RPMI7951 (cell line): Measurements from ENCODE around the gene MYO7A. TPM values are rescaled to one million over a fixed set of nuclear protein-coding genes. Genes with fewer than 3 reads are reported as not detected.

Experiments used
- DNase-seq: peaks from one replicate; pipeline ENCODE4 v3.0.0-alpha.2; 2012; ENCODE audit warnings: low read depth
- total RNA-seq: library from RNA; depleted of rRNA; stranded (reverse); fragments of >200 nt; shearing (Covaris generic); gene quantifications from 2 replicates; pipeline ENCODE4 v1.2.3, GENCODE V29; 2014

The MYO7A gene
- total RNA-seq, 1 experiment from 2014 or later, result 0.36 TPM

DNA sequence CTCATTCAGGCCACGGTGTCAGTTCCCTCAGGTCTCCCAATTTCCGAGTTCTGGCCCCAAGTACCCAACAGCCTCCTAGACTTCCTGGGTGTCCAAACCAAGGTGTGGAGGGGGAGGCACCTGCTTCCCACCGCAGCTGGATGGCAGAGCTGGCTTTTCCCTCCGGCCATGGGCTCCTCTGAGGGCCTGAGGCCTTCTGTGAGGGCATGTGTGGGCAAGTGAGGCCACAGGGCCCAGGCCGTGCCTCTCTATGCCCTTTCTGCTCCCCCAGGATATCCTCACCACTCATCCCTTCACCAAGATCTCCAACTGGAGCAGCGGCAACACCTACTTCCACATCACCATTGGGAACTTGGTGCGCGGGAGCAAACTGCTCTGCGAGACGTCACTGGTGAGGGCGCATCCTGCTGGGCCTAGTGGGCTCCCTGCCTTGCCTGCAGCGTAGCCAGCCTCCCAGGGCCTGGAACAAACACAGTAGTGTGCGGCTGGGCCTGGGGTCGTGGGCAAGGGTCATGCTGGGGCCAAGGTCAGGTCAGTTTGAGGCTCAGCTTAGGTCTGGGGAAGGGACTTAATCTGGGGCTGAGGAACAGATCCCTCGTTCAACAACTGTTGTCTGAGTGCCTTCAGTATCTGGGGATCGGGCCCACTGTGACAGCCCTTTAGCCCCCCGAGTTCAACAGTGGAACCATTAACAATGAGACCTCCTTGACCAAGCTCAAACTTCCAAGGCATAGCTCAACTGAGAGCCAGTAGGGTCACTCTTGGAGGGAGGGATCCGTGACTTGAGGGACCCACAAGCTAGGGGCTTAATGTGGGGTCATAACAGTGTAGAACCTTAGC is 85.8 kb downstream of the MYO7A start:
- no peak for DNase-seq

DNA sequence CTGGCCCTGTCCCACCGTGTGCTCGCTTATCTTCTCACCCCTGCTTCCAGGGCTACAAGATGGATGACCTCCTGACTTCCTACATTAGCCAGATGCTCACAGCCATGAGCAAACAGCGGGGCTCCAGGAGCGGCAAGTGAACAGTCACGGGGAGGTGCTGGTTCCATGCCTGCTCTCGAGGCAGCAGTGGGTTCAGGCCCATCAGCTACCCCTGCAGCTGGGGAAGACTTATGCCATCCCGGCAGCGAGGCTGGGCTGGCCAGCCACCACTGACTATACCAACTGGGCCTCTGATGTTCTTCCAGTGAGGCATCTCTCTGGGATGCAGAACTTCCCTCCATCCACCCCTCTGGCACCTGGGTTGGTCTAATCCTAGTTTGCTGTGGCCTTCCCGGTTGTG is 86.5 kb downstream of the MYO7A start:
- no peak for DNase-seq

DNA sequence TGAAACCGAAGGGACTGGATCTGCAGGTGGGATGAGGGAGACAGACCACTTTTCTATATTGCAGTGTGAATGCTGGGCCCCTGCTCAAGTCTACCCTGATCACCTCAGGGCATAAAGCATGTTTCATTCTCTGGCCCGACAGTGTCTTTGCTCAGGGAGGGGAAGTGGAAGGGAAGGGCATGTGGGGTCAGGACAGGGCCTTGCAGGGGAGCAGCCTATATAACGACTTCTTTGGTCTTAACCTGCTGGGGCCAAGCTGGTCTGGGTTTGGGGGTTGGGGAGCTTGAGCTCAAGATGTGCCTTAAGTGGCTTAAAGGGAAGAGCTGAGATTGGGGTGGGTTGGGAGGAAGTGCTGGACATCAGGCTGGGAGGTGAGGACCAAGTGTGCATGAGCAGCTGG is 87.1 kb downstream of the MYO7A start:
- DNase-seq, result no peak

DNA sequence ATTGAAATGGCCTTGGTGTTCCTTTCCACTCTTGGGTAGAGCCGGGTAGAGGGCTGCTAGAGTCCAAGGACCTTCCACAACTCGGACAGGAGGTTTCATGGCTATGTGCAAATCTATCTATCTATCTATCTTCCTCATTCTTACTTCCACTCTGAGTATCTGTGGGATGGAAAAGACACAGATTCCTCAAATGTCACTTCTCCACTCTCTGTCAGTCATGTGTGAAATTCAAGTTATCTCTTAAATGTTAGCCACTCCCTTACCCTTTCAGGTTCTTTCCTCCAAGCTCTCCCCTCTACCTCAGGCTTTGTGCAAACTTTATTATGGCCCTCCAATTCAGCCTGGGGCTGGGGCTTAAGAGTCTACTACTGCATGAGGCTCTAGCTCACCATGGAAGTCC is 89.1 kb downstream of the MYO7A start:
- no peak for DNase-seq

DNA sequence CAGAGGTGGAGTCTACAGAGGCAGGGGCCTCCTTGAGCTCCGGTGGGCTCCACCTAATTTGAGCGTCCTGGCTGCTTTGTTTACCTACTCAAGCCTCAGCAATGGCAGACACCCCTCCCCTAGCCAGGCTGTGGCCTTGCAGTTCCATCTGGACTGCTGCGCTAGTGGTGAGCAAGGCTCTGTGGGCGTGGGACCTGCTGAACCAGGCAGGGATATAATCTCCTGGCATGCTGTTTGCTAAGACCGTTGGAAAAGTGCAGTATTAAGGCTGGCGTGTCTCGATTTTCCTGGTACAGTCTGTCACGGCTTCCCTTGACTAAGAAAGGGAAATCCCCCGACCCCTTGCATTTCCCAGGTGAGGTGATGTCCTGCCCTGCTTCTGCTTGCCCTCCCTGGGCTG is 95.8 kb downstream of the MYO7A start:
- no peak for DNase-seq

DNA sequence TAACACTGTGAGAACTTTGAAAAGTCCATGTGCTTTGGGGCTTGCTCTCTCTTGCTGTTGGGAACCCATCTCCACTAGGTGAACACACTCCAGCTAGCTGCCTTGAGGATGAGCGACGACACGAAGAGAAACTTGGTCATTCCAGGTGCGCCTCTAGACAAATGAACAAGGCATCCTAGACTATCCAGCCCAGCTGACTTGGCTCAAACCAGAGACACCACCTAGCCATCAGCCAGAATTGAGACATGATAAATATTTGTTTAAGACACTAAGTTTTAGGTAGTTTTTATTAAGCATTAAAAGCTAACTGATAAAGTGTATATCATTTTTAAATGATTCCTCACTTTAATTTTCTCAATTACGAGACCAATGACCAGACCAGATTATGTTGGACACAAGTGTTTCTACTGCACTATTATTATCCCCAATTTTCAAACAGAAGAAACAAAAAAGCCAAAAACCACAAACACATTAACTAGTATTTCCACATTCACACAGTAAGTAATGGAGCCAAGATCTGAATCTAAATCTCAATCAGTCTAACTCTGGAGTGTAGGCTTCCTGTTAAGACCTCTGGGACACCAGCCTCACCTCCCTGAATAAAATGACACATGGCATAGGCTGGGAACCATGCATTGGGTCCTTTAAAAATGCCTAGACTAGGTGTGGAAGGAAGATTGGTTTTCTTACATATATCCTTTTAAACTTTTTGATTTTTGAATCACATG is 103.0 kb downstream of the MYO7A start:
- no peak for DNase-seq

DNA sequence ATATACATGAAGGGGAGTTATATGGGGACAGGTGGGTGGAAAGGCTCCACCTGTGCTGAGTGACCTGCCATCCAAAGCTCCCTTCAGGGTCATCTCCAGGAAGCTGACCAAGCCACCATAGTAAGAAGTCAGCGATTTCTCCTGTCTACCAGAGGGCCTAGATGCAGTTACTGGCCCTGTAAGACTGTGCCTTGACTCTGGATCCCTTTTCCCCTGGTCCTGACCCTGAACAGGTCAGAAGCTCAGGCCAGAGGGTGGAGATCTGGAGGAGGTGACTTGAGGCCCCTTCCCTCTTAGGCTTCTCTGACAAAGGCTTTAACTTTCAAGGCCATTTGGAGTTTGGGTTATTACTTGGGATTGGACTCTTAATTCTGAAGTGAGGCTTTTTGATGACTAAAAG is 103.8 kb downstream of the MYO7A start:
- no peak for DNase-seq

DNA sequence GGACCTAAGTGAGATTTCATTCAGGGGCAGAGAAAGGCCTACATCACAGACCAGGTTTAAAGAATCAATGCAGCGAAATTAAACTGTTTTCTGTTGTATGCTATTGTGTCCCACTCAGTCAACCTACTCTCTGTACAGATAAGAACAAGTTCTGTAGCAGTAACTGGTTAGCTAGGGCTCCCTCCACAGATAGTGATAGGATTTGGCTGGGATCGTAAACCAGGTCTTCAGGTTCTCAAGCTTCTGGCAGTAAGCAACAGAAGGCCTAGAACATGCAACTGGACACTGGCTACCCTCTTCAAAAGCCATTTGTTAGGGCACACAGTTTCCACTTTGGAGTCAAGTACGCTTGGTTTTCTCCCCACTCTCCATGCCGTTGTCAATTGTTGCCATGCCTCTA is 104.2 kb downstream of the MYO7A start:
- DNase-seq, result no peak

DNA sequence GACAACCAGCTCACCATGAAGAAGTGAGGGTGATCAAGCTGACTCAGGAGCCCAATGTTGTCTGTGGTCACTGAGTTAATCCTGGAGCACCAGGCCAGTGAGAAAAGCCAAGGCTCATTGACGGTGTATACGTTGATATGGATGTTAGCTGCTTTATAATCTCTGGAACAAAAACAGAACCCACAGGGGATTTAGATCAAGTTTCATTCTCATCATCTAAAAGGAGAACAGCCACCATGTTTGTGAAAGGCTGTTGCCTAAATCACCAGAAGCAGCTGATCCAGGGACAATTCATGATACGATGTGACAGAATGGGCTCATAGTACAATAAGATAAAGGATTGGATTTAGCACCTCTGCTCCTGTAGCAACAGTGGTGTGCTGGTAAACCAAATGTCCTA is 105.0 kb downstream of the MYO7A start:
- no peak for DNase-seq

DNA sequence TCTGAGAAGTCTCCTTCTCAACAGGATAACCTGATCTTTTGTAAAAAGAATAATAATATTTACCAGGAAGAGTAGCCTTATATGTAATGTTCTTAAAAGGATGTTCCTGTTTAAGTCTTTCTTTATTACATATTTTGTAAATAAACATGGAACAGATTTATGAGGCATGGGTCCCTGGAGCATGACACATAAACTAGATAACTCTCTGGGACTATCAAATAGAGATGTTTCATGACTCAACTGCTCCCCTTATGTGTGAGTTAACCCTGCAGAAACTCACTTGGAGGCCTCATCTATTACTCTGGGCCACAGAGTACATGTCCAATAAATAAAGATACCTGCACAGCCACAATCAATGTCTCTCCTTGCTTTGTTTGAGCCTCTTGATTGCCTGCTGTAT is 108.9 kb downstream of the MYO7A start:
- DNase-seq, result no peak

DNA sequence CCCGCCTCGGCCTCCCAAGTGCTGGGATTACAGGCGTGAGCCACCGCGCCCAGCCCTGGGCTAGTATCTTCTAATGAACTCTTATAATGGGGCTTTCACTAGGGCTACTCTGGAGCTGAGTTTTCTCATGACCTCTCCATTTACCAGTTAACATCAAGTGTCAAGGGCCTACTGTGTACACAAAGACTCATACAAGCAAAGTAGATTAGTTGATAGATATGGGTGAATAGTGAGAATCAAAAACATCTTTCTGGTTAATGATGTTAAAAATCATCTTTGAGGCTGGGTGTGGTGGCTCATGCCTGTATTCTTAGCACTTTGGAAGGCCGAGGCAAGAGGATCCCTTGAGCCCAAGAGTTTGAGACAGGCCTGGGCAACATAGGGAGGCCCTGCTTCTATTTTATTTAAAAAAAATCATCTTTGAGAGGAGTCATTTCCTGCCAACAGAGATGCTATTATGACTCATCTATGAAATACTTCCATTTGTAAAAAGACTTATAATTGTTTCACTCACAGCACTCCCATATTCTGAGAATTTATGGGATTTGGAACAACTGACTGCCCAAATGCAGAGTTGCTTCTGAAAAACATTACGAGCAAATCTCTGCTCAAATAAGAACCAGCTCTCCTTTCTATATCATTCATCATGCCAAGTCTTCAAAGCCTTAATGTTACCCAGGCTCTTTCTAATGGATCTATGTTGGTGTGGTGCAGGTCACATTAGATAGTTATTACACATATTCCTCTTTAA is 116.4 kb downstream of the MYO7A start:
- peak; percentile 80 for DNase-seq

DNA sequence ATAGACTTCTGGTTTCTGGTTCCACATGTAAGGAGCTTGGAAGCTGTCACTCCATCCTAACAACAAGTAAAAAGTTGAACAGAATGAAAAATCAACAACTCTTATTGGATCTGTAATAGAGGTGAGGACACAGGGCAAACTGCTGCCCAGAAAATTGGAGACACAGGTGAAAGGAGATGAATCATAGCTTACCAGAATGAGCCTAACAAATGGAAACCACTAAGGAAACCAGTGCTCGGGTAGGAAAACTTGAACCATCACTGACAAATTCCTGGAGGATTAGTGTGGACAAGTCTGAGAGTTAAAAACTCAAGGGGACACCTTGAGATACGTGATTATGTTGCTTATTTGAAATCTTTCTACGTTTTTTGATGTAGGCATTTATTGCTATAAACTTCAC is 121.4 kb downstream of the MYO7A start:
- DNase-seq, result peak; percentile 58

DNA sequence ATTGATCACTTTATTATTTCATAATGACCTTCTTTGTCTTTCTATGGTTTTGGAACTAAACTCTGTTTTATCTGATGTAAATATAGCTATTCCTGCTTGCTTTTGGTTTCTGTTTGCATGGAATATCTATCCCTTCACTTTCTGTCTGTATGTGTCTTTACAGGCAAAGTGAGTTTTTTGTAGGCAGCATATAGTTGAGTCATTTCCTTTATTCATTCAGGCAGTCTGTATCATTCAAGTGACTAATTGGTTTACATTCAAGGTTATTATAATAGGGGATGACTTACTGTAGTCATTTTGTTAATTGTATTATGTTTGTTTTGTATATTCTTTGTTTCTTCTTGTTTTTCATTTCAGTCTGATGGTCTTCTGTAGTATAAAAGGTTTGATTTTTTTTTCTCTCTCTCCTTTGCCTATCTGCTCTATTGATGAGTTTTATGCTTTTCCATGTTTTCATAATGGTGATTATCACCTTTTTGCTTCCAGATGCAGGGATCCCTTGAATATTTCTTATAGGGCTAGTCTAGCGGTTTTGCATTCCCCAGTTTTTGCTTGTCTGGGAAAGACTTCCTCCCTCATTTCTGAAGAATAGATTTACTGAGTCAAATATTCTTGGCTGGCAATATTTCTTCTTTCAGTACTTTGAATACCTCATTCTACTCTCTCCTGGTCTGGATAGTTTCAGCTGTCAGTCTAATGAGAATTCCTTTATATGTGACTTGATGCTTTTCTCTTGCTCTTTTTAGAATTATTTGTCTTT is 123.0 kb downstream of the MYO7A start:
- peak; percentile 82 for DNase-seq

DNA sequence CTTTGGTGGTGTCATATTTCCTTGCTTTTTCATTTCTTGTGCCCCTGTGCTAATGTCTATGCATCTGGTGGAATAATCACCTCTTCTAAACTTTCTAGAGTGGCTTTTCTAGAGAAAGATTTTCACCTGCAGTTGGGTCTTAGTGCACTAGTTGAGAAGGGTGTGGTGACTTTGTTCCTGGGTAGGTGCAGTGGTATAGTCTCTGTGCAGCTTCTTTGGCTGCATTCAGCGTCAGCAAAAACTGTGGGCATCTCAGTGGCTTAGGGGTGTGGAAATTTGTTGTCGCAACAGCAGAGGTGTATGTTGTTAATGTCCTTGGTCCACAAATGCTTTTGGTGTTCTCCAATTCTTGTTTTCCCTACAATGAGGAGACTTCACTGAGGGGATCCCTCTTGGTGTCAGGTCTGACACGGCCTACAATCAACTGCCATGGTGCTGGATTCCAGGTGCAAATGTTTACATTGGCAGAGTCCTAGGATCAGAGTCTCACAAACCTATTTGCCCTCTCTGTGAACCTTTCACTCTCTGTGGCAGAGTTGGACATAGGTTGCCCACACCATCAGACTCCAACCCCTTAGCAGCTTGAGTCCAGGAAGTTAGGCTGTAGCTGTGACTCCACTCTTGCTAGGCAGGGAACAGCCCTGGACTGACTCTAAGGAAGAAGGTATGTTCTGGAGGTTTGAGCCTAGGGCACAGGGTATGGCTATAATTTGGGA is 124.7 kb downstream of the MYO7A start:
- DNase-seq, result no peak

DNA sequence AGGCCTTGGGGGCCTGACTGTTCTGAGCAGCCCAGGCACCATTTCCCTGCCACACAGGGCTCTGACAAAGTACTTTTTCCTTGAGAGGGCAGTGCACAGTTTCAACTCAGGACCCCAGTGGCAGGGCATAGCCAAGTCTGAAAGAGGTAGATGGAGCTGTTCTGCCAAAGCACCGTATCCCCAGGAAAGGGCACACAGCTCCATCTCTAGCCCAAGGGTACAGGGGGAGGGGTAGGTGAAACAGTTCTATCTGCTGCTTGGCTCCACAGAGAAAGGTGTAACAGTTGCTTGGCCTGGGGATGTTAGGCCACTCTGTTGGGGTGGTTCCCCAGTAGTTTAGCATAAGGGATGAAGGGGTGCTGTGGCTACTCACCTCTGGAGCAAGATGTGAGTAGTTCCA is 125.6 kb downstream of the MYO7A start:
- no peak for DNase-seq

DNA sequence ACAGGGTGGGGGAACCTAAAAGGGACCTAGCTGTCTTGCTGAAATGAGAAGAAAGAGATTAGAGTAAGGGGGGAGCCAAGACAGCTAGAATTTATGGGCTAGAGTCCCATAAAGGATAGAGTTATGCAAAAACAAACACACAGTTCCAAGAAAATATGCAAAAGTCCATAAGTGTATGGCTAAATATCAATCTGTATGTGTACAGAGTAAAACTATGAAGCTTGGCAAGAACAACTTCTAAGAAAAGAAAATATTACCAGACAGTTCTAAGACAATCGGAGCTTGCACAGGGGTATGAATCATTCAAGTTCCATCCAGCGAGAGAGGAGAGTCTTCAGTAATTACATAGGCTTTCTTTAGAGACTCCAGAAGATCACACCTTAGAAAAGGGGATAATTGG is 131.6 kb downstream of the MYO7A start:
- DNase-seq, result no peak

DNA sequence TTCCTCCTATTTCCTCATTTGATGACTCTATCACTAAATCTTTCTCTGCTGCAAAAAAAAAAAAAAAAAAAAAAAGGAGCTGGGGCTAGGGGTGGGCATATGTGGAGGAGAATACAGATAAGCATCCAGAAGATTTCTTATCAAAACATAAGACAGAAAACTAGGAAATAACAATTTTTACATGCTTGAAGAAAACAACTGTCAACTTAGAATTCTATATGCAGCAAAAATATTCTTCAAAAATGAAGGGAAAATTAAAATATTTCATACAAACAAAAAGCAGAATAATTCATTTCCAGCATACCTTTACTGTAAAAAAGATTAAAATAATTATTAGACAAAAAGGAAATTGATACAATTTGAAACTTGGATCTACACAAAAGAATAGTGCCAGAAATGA is 134.8 kb downstream of the MYO7A start:
- DNase-seq, result no peak
